Stomach (tissue), 9 donors: ENCODE results near the gene PRTN3. TPM values are rescaled to one million over a fixed set of nuclear protein-coding genes. Genes with fewer than 3 reads are reported as not detected.

Experiments used
- DNase-seq, 2 donors: peaks; one replicate each; pipeline versions ENCODE4 v3.0.0 to v3.0.0-alpha.2; 2013 to 2019
- H3K27ac ChIP-seq, 5 donors: fragments of 200-600 bp in 4 of 5; sonication (generic) in 4 of 5; one replicate each; pipeline ENCODE4 v1.5.1; 2013 to 2019; ENCODE audit warnings: mild to moderate bottlenecking in 1 of 5, moderate library complexity in 1 of 5
- H3K27me3 ChIP-seq, 3 donors: fragments of 200-600 bp; sonication (generic); one replicate each; pipeline ENCODE4 v1.5.1; 2017 to 2019; ENCODE audit warnings: mixed run types in 1 of 3
- H3K36me3 ChIP-seq, 4 donors: fragments of 200-600 bp; sonication (generic); 1 replicate in 3 of 4; 2 replicates in 1 of 4; pipeline ENCODE4 v1.5.1; 2016 to 2019
- H3K4me1 ChIP-seq, 4 donors: fragments of 200-600 bp; sonication (generic); one replicate each; pipeline ENCODE4 v1.5.1; 2016 to 2019
- H3K4me3 ChIP-seq, 4 donors: fragments of 200-600 bp; sonication (generic) in 3 of 4; one replicate each; pipeline ENCODE4 v1.5.1; 2016 to 2019; ENCODE audit warnings: mild to moderate bottlenecking in 1 of 4
- H3K9me3 ChIP-seq, 4 donors: fragments of 200-600 bp; sonication (generic); one replicate each; pipeline ENCODE4 v1.5.1; 2016 to 2019
- EP300 ChIP-seq: sonication (generic); formaldehyde crosslinking; IDR thresholded peaks from one replicate; pipeline ENCODE4 v1.6.1; 2017; ENCODE audit warnings: antibody characterized with exemption
- POLR2A ChIP-seq, 4 donors: fragments of 450-650 bp; IDR thresholded peaks; one replicate each; pipeline ENCODE4 v1.6.1; 2016; ENCODE audit warnings: antibody characterized with exemption in 4 of 4, control low read depth in 2 of 4, mild to moderate bottlenecking in 1 of 4, moderate library complexity in 1 of 4
- POLR2AphosphoS5 ChIP-seq, 3 donors: sonication (generic); formaldehyde crosslinking; IDR thresholded peaks; one replicate each; pipeline ENCODE4 v1.6.1; 2016; ENCODE audit warnings: antibody characterized with exemption in 3 of 3
- WGBS, 5 donors: extraction: QIAGEN DNeasy Blood & Tissue Kit in 3 of 5; methylation state at CpG; one replicate each; pipeline versions ENCODE4 v1.1.5 to v1.1.7; 2013 to 2018; 5-methylcytosine and 5-hydroxymethylcytosine counted together
- intact Hi-C: fragments of 100-400 bp; cut with DNase I; formaldehyde crosslinking; loops from one replicate; pipeline ENCODE4 v1.15.1; 2023; ENCODE audit warnings: low total_unique reads
- polyA plus RNA-seq, 3 donors: library from polyadenylated mRNA; stranded (reverse); fragments of 200-250 nt; gene quantifications; one replicate each; pipeline ENCODE4 v1.2.3, GENCODE V29; 2013
- total RNA-seq, 5 donors: library from RNA; depleted of rRNA; stranded (reverse); fragments of >200 nt; gene quantifications; one replicate each; pipeline versions ENCODE4 v1.1.0 to v1.2.3, GENCODE V29; 2014 to 2016
- TF ChIP-seq, protein P1 (sequence below), 7 experiments: fragments of 450-650 bp in 4 of 7; fragments of 200-600 bp in 3 of 7; sonication (generic) in 3 of 7; IDR thresholded peaks; one replicate each; pipeline ENCODE4 v1.5.1; 2016 to 2019; ENCODE audit warnings: antibody characterized with exemption in 7 of 7, control low read depth in 2 of 7, mild to moderate bottlenecking in 1 of 7
- donor health status: healthy with polysubstance abuse.
- donor health status: Bipolar disorder and iron deficiency.
- donor health status: healthy.

PRTN3 gene
- total and polyA plus RNA-seq, 8 donors, result 0.15 to 2.6 TPM; not detected in 6

DNA sequence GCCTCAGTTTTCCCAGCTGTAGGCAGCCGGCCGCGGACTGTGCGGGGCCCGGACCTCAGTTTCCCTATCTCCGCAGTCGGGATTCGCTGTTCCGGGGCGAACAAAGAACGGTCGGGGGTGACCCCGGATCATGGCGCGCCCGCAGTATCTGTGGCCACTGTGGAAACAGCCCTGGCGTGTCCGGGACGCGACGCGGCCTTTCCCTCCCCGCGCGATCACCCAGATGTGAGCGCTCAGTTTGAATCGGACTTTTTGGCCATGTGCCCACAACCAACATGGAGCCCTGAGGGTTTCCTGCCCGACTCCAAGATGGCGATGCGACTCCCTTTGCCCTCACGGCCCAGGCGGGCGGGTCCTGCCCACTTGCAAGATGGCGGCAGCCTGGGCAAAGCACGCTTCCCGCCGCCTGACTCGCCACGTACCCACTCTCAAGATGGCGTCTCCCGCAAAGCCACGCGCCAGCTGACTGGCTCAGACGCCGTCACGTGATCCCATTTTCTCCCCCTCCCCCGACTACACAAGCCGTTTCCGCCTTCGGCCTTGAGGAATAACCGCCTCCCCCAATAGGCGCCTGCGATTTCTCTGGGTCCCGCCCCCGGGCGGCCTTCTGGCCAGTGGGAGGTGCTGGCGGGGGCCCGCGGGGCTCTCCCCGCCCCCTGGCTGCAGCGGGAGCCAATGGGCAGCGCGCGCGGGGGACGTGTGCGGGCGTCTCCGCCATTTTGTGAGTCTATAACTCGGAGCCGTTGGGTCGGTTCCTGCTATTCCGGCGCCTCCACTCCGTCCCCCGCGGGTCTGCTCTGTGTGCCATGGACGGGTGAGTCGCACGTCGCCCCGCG is 43.9 kb upstream of the PRTN3 start, which contains the start of gene PTBP1:
TSS of gene PTBP1 (plus strand) at position 761 of the 836 bp plus-strand sequence. CDS start at position 807, 46 bp downstream.
- TF ChIP-seq EP300, result no peak
- TF ChIP-seq, protein P1, sequence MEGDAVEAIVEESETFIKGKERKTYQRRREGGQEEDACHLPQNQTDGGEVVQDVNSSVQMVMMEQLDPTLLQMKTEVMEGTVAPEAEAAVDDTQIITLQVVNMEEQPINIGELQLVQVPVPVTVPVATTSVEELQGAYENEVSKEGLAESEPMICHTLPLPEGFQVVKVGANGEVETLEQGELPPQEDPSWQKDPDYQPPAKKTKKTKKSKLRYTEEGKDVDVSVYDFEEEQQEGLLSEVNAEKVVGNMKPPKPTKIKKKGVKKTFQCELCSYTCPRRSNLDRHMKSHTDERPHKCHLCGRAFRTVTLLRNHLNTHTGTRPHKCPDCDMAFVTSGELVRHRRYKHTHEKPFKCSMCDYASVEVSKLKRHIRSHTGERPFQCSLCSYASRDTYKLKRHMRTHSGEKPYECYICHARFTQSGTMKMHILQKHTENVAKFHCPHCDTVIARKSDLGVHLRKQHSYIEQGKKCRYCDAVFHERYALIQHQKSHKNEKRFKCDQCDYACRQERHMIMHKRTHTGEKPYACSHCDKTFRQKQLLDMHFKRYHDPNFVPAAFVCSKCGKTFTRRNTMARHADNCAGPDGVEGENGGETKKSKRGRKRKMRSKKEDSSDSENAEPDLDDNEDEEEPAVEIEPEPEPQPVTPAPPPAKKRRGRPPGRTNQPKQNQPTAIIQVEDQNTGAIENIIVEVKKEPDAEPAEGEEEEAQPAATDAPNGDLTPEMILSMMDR (IDR thresholded peaks at IDR 0.05), result peak in 3 of 7 experiments; percentile 15 to 46 (median 25)
- TF ChIP-seq POLR2AphosphoS5 (IDR thresholded peaks at IDR 0.05), result peak; percentile 70 to 97 (median 77)
- no peak for TF ChIP-seq POLR2A (IDR thresholded peaks at IDR 0.05)

DNA sequence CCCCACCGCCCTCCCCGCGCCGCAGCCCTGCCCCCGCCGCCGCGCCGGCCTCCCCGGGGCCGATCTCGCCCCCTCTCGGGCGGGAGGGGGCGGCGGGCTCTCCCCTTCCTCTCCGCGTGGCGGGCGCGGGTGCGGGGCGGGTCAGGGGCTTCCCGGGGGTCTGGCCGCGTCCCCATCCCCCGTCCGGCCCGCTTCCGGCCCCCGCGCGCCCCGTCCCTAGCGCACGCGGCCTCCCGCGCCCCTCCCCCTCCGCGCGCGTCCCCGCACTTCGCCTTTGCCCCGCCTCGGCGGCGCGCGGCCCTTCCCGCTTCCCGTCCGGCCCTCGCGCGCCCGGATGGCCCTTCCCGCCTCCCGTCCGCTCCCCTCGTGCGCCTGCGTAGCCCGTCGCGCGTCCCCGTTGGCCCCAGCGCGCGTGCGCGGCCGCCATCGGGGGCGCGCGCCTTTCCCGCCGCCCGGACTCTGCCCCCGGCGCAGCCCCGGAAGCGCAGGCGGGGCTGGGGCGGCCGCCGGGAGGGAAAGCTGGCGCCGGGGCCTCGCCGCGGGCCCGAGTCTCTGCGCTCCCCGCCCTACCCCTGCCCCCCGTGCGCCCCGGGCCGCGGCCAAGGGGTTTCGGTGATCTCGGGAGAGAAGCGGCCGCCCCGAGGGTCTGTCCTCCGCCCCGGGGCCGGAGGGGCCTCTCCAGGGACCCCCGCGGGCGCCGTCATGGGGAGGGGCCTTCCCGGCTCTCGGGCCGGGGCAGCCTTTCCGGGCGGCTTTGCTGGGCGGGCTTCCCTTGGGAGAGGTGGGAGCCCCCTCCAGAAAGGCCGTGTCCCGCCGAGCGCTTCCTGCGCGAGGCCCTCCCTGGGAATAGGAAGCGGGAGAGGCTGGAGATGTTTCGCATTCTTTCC is 43.0 kb upstream of the PRTN3 start:
- peak overlapping the region; percentile 94 to 100 (median 96) for H3K27ac ChIP-seq
- H3K27me3 ChIP-seq, result no peaks in the 10 kb centered on the region
- H3K36me3 ChIP-seq, result peaks cover 9 to 28% (median 18%) of the 10 kb centered on the region in 4 donors
- peak; percentile 93 to 97 for DNase-seq
- peak overlapping the region; percentile 96 to 99 (median 97) for H3K4me3 ChIP-seq
- WGBS, 5 donors, result 0 to 1% (median 1%) methylated on average over 37 to 126 of the region's 129 CpGs
- H3K9me3 ChIP-seq, result no peaks in the 10 kb centered on the region
- H3K4me1 ChIP-seq, result peaks cover 54 to 61% (median 60%) of the 10 kb centered on the region in 4 donors
- peak; percentile 60 to 86 (median 78) for TF ChIP-seq POLR2AphosphoS5 (IDR thresholded peaks at IDR 0.05)
- TF ChIP-seq POLR2A (IDR thresholded peaks at IDR 0.05), result no peak
- no peak for TF ChIP-seq EP300
- TF ChIP-seq, protein P1 (IDR thresholded peaks at IDR 0.05), result no peak
- intact Hi-C loops, result no loop called here

More for the DNA sequence above, 43.9 kb upstream of the PRTN3 start, which contains the start of gene PTBP1:
- intact Hi-C loops, result no loop called here
- Histone ChIP-seq H3K36me3 (peaks cover 9 to 26% (median 16%) of the 10 kb centered on the region in 4 donors), H3K4me3 (peak within 1 kb of the TSS; percentile 96 to 99 (median 97)), H3K9me3 (no peaks in the 10 kb centered on the region), H3K4me1 (peaks cover 45 to 53% (median 51%) of the 10 kb centered on the region in 4 donors), H3K27ac (peak within 1 kb of the TSS; percentile 94 to 100 (median 96)), H3K27me3 (no peaks in the 10 kb centered on the region)
- WGBS, 5 donors, result 0 to 1% (median 0%) methylated on average over 51 to 83 of the region's 83 CpGs
- DNase-seq, result peak; percentile 100

DNA sequence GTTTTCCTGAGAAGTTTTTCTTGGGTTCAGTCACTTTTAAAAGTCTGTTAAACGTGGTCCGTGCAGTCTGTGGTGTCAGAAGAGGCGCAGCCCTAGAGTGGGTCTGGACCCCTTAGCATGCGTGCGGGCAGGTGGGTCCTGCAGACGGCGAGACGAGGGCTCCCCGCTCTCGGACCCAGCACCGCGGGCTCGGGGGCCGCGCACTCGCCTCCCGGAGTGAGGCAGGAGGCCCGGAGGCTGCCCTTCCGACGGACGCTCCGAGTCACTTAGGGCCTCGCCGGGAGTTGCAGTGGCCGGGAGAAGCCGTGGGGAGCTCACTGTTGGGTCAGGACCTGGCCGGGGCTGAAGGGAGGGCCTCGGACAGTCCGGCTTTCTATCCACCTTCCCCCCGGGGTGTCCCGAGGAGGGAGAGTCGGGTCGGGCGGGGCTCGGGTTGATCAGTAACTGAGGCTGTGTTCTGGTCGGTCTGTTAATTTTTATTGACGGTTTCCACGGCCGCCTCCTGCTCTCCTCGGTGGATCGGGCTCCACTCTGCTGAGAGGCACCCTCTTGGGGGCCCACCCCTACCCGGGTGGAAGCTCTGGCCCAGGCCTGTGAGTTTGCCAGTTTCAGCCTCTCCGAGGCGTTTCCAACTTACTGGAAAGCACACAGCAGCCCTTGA is 42.3 kb upstream of the PRTN3 start:
- Histone ChIP-seq H3K4me1 (peaks cover 61 to 69% (median 68%) of the 10 kb centered on the region in 4 donors), H3K9me3 (no peaks in the 10 kb centered on the region), H3K27ac (peak overlapping the region; percentile 94 to 100 (median 96)), H3K36me3 (peaks cover 16 to 36% (median 26%) of the 10 kb centered on the region in 4 donors), H3K27me3 (no peaks in the 10 kb centered on the region), H3K4me3 (peak overlapping the region; percentile 96 to 99 (median 97))
- DNase-seq, result peak in 1 of 2 donors; percentile 56
- WGBS, 5 donors, result 0 to 2% (median 1%) methylated on average over 13 to 44 of the region's 44 CpGs
- TF ChIP-seq POLR2A (IDR thresholded peaks at IDR 0.05) (no peak), POLR2AphosphoS5 (IDR thresholded peaks at IDR 0.05) (no peak), EP300 (no peak)
- TF ChIP-seq, protein P1 (IDR thresholded peaks at IDR 0.05), result no peak
- intact Hi-C loops, result no loop called here
